WERI-Rb-1 (cell line): ENCODE measurements around the gene CHRDL1.
A peak's percentile ranks its signal among the peaks of the same experiment; 100 is the strongest.

Experiments used
- DNase-seq: peaks from one replicate; pipeline ENCODE4 v3.0.0-alpha.2; 2020
- H3K27ac ChIP-seq: fragments of 250-450 bp; sonication (Bioruptor Pico); 2 replicates; pipeline ENCODE4 v1.5.1; 2020; ENCODE audit warnings: mild to moderate bottlenecking, moderate library complexity
- H3K27me3 ChIP-seq: fragments of 250-450 bp; sonication (Bioruptor Pico); 2 replicates; pipeline ENCODE4 v1.5.1; 2021; ENCODE audit warnings: mild to moderate bottlenecking, low read depth, moderate library complexity; ENCODE audit not compliant: insufficient read depth, severe bottlenecking
- H3K36me3 ChIP-seq: fragments of 250-450 bp; sonication (Bioruptor Pico); 2 replicates; pipeline ENCODE4 v1.5.1; 2020; ENCODE audit warnings: mild to moderate bottlenecking, moderate library complexity
- H3K4me3 ChIP-seq: 2 replicates; pipeline ENCODE4 v1.5.1; 2011; ENCODE audit warnings: low read depth, mild to moderate bottlenecking, control low read depth, low read length
- H3K9me3 ChIP-seq: fragments of 250-450 bp; sonication (Bioruptor Pico); 2 replicates; pipeline ENCODE4 v1.5.1; 2021; ENCODE audit warnings: mild to moderate bottlenecking, moderate library complexity; ENCODE audit not compliant: severe bottlenecking
- CTCF ChIP-seq: IDR thresholded peaks from 2 replicates; pipeline ENCODE4 v1.5.1; 2011; ENCODE audit warnings: low read depth, mild to moderate bottlenecking, control low read depth, inconsistent platforms, low read length

CHRDL1 gene

GRCh38 chrX:110750526-110751189, 45.0 kb downstream of the CHRDL1 start:
- peaks cover 36% of the 10 kb centered on the region for H3K27me3 ChIP-seq
- H3K4me3 ChIP-seq = no peak overlapping the region
- no peaks in the 10 kb centered on the region for H3K36me3 ChIP-seq
- H3K9me3 ChIP-seq = no peaks in the 10 kb centered on the region
- no peak for DNase-seq
- H3K27ac ChIP-seq = no peak overlapping the region
- no peak for TF ChIP-seq CTCF

- TF ChIP-seq CTCF = no peak
- Histone ChIP-seq H3K4me3 (no peak overlapping the region), H3K27me3 (peaks cover 37% of the 10 kb centered on the region), H3K36me3 (no peaks in the 10 kb centered on the region), H3K9me3 (no peaks in the 10 kb centered on the region), H3K27ac (no peak overlapping the region)
- no peak for DNase-seq
Observed at GRCh38 chrX:110748256-110748806, 47.3 kb downstream of the CHRDL1 start.

GRCh38 chrX:110746014-110746413, 49.6 kb downstream of the CHRDL1 start:
- Histone ChIP-seq H3K4me3 (no peak overlapping the region), H3K36me3 (no peaks in the 10 kb centered on the region), H3K9me3 (no peaks in the 10 kb centered on the region), H3K27me3 (peaks cover 28% of the 10 kb centered on the region), H3K27ac (no peak overlapping the region)
- DNase-seq = peak; percentile 15
- TF ChIP-seq CTCF = no peak

GRCh38 chrX:110745288-110745687, 50.3 kb downstream of the CHRDL1 start:
- H3K9me3 ChIP-seq = no peaks in the 10 kb centered on the region
- DNase-seq = no peak
- no peak overlapping the region for H3K27ac ChIP-seq
- no peaks in the 10 kb centered on the region for H3K36me3 ChIP-seq
- H3K4me3 ChIP-seq = no peak overlapping the region
- peaks cover 26% of the 10 kb centered on the region for H3K27me3 ChIP-seq
- TF ChIP-seq CTCF = no peak

- Histone ChIP-seq H3K4me3 (no peak overlapping the region), H3K27me3 (peaks cover 23% of the 10 kb centered on the region), H3K27ac (no peak overlapping the region), H3K36me3 (no peaks in the 10 kb centered on the region), H3K9me3 (no peaks in the 10 kb centered on the region)
- TF ChIP-seq CTCF = no peak
- DNase-seq = no peak
Observed at GRCh38 chrX:110743679-110744340, 51.8 kb downstream of the CHRDL1 start.
